Liver (tissue), 3 donors: ENCODE data around the gene ARHGDIB.

Experiments used
- EGR1 ChIP-seq, 2 donors: IDR thresholded peaks; 2 replicates each; pipeline ENCODE4 v1.6.1; 2016 to 2018; ENCODE audit warnings: antibody characterized with exemption in 2 of 2, low read depth in 2 of 2
- FOXA1 ChIP-seq: IDR thresholded peaks from 2 replicates; pipeline ENCODE4 v1.6.1; 2016; ENCODE audit warnings: antibody characterized with exemption
- JUND ChIP-seq, 2 donors: IDR thresholded peaks; 2 replicates each; pipeline ENCODE4 v1.6.1; 2016; ENCODE audit warnings: antibody characterized with exemption in 2 of 2
- RAD21 ChIP-seq, 2 donors: IDR thresholded peaks; 2 replicates each; pipeline ENCODE4 v1.6.1; 2016; ENCODE audit warnings: antibody characterized with exemption in 2 of 2, mild to moderate bottlenecking in 2 of 2
- SP1 ChIP-seq: IDR thresholded peaks from 2 replicates; pipeline ENCODE4 v1.6.1; 2018; ENCODE audit warnings: antibody characterized with exemption, mild to moderate bottlenecking
- TAF1 ChIP-seq: conservative IDR thresholded peaks from 2 replicates; pipeline ENCODE4 v1.6.1; 2016; ENCODE audit warnings: antibody characterized with exemption, mild to moderate bottlenecking
- YY1 ChIP-seq: IDR thresholded peaks from 2 replicates; pipeline ENCODE4 v1.6.1; 2016; ENCODE audit warnings: antibody characterized with exemption, mild to moderate bottlenecking
- TF ChIP-seq, protein P1 (sequence below): fragments of 150-350 bp; IDR thresholded peaks from 2 replicates; pipeline ENCODE4 v1.5.1; 2017; ENCODE audit warnings: improper control_type of control experiment, low read depth, low read length; ENCODE audit not compliant: missing input control
- TF ChIP-seq, protein P2 (sequence below): IDR thresholded peaks from 2 replicates; pipeline ENCODE4 v1.6.1; 2016; ENCODE audit warnings: antibody characterized with exemption
- TF ChIP-seq, protein P3 (sequence below): IDR thresholded peaks from 2 replicates; pipeline ENCODE4 v1.6.1; 2016; ENCODE audit warnings: antibody characterized with exemption, mild to moderate bottlenecking
- donor health status: healthy.
- donor health status: healthy.

- TF ChIP-seq FOXA1 (no peak), RAD21 (IDR thresholded peaks at IDR 0.05) (no peak), EGR1 (IDR thresholded peaks at IDR 0.05; ENCODE audit: low read depth in 2 of 2) (no peak), YY1 (no peak), SP1 (no peak), TAF1 (no peak), JUND (IDR thresholded peaks at IDR 0.05) (no peak)
- TF ChIP-seq, protein P1, sequence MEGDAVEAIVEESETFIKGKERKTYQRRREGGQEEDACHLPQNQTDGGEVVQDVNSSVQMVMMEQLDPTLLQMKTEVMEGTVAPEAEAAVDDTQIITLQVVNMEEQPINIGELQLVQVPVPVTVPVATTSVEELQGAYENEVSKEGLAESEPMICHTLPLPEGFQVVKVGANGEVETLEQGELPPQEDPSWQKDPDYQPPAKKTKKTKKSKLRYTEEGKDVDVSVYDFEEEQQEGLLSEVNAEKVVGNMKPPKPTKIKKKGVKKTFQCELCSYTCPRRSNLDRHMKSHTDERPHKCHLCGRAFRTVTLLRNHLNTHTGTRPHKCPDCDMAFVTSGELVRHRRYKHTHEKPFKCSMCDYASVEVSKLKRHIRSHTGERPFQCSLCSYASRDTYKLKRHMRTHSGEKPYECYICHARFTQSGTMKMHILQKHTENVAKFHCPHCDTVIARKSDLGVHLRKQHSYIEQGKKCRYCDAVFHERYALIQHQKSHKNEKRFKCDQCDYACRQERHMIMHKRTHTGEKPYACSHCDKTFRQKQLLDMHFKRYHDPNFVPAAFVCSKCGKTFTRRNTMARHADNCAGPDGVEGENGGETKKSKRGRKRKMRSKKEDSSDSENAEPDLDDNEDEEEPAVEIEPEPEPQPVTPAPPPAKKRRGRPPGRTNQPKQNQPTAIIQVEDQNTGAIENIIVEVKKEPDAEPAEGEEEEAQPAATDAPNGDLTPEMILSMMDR: no peak
- TF ChIP-seq, protein P2, sequence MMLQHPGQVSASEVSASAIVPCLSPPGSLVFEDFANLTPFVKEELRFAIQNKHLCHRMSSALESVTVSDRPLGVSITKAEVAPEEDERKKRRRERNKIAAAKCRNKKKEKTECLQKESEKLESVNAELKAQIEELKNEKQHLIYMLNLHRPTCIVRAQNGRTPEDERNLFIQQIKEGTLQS: no peak
- TF ChIP-seq, protein P3, sequence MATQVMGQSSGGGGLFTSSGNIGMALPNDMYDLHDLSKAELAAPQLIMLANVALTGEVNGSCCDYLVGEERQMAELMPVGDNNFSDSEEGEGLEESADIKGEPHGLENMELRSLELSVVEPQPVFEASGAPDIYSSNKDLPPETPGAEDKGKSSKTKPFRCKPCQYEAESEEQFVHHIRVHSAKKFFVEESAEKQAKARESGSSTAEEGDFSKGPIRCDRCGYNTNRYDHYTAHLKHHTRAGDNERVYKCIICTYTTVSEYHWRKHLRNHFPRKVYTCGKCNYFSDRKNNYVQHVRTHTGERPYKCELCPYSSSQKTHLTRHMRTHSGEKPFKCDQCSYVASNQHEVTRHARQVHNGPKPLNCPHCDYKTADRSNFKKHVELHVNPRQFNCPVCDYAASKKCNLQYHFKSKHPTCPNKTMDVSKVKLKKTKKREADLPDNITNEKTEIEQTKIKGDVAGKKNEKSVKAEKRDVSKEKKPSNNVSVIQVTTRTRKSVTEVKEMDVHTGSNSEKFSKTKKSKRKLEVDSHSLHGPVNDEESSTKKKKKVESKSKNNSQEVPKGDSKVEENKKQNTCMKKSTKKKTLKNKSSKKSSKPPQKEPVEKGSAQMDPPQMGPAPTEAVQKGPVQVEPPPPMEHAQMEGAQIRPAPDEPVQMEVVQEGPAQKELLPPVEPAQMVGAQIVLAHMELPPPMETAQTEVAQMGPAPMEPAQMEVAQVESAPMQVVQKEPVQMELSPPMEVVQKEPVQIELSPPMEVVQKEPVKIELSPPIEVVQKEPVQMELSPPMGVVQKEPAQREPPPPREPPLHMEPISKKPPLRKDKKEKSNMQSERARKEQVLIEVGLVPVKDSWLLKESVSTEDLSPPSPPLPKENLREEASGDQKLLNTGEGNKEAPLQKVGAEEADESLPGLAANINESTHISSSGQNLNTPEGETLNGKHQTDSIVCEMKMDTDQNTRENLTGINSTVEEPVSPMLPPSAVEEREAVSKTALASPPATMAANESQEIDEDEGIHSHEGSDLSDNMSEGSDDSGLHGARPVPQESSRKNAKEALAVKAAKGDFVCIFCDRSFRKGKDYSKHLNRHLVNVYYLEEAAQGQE: no peak
These were observed 11.0 kb downstream of the ARHGDIB start for GRCh38 chr12:14950421-14950820.
